ENCODE results near the gene TSPAN17.

Gene TSPAN17

GRCh38 chr5:176665517-176665916 lies 18.2 kb downstream of the TSPAN17 start:
- Histone ChIP-seq H3K27ac (ENCODE audit: low read depth, low read length, poor library complexity, severe bottlenecking) (no peak overlapping the region), H3K27me3 (ENCODE audit: insufficient read depth, low read length) (peaks cover 3% of the 10 kb centered on the region; the same call in 1 of the 2 replicates), H3K36me3 (ENCODE audit: insufficient read depth, low read length) (no peaks in the 10 kb centered on the region), H3K4me2 (ENCODE audit: low read length) (no peak overlapping the region), H3K9me2 (ENCODE audit: low read depth, low read length) (no peaks in the 10 kb centered on the region), H3K79me2 (ENCODE audit: insufficient read depth, low read length) (no peaks in the 10 kb centered on the region), H3F3A (ENCODE audit: insufficient read depth, low read length) (no peaks in the 10 kb centered on the region), H3K9me3 (ENCODE audit: low read length) (no peaks in the 10 kb centered on the region), H3K4me1 (ENCODE audit: insufficient read depth, low read length, severe bottlenecking) (no peaks in the 10 kb centered on the region), H3K9ac (ENCODE audit: low read length) (no peak overlapping the region), H4K20me1 (ENCODE audit: insufficient read depth, low read length) (no peaks in the 10 kb centered on the region), H3K4me3 (ENCODE audit: low read depth, low read length, poor library complexity, severe bottlenecking) (no peak overlapping the region), H2AFZ (ENCODE audit: low read length) (no peak overlapping the region)
- TF ChIP-seq CTCF (IDR thresholded peaks at IDR 0.05; ENCODE audit: low read length) (no peak), EZH2 (IDR thresholded peaks at IDR 0.05; ENCODE audit: borderline replicate concordance, low read length) (no peak)

- Histone ChIP-seq H4K20me1 (ENCODE audit: insufficient read depth, low read length) (no peaks in the 10 kb centered on the region), H3K9ac (ENCODE audit: low read length) (no peak overlapping the region), H3K4me3 (ENCODE audit: low read depth, low read length, poor library complexity, severe bottlenecking) (no peak overlapping the region), H3K4me2 (ENCODE audit: low read length) (no peak overlapping the region), H3K27ac (ENCODE audit: low read depth, low read length, poor library complexity, severe bottlenecking) (no peak overlapping the region), H2AFZ (ENCODE audit: low read length) (no peak overlapping the region), H3K36me3 (ENCODE audit: insufficient read depth, low read length) (no peaks in the 10 kb centered on the region), H3K79me2 (ENCODE audit: insufficient read depth, low read length) (no peaks in the 10 kb centered on the region), H3K27me3 (ENCODE audit: insufficient read depth, low read length) (no peaks in the 10 kb centered on the region), H3F3A (ENCODE audit: insufficient read depth, low read length) (no peaks in the 10 kb centered on the region), H3K4me1 (ENCODE audit: insufficient read depth, low read length, severe bottlenecking) (no peaks in the 10 kb centered on the region), H3K9me3 (ENCODE audit: low read length) (no peaks in the 10 kb centered on the region), H3K9me2 (ENCODE audit: low read depth, low read length) (no peaks in the 10 kb centered on the region)
- no peak for TF ChIP-seq EZH2 (IDR thresholded peaks at IDR 0.05; ENCODE audit: borderline replicate concordance, low read length)
Measured at GRCh38 chr5:176667637-176668036, 20.4 kb downstream of the TSPAN17 start.

- H3K9me3 ChIP-seq (ENCODE audit: low read length), result no peaks in the 10 kb centered on the region
- H3K79me2 ChIP-seq (ENCODE audit: insufficient read depth, low read length), result no peaks in the 10 kb centered on the region
- no peaks in the 10 kb centered on the region for H3K9me2 ChIP-seq (ENCODE audit: low read depth, low read length)
- no peak overlapping the region for H3K9ac ChIP-seq (ENCODE audit: low read length)
- H3K4me3 ChIP-seq (ENCODE audit: low read depth, low read length, poor library complexity, severe bottlenecking), result no peak overlapping the region
- H3F3A ChIP-seq (ENCODE audit: insufficient read depth, low read length), result no peaks in the 10 kb centered on the region
- H3K4me1 ChIP-seq (ENCODE audit: insufficient read depth, low read length, severe bottlenecking), result no peaks in the 10 kb centered on the region
- no peak overlapping the region for H3K27ac ChIP-seq (ENCODE audit: low read depth, low read length, poor library complexity, severe bottlenecking)
- no peak overlapping the region for H2AFZ ChIP-seq (ENCODE audit: low read length)
- no peaks in the 10 kb centered on the region for H3K27me3 ChIP-seq (ENCODE audit: insufficient read depth, low read length)
- TF ChIP-seq CTCF (IDR thresholded peaks at IDR 0.05; ENCODE audit: low read length), result no peak
- no peak for TF ChIP-seq EZH2 (IDR thresholded peaks at IDR 0.05; ENCODE audit: borderline replicate concordance, low read length)
- H3K4me2 ChIP-seq (ENCODE audit: low read length), result no peak overlapping the region
- H3K36me3 ChIP-seq (ENCODE audit: insufficient read depth, low read length), result no peaks in the 10 kb centered on the region
- H4K20me1 ChIP-seq (ENCODE audit: insufficient read depth, low read length), result no peaks in the 10 kb centered on the region
Measured at GRCh38 chr5:176670449-176670848, 23.2 kb downstream of the TSPAN17 start.

- Histone ChIP-seq H3K9me3 (ENCODE audit: low read length) (no peaks in the 10 kb centered on the region), H3K79me2 (ENCODE audit: insufficient read depth, low read length) (no peaks in the 10 kb centered on the region), H2AFZ (ENCODE audit: low read length) (no peak overlapping the region), H3K27ac (ENCODE audit: low read depth, low read length, poor library complexity, severe bottlenecking) (no peak overlapping the region), H3K9ac (ENCODE audit: low read length) (no peak overlapping the region), H3K4me2 (ENCODE audit: low read length) (no peak overlapping the region), H4K20me1 (ENCODE audit: insufficient read depth, low read length) (no peaks in the 10 kb centered on the region), H3K9me2 (ENCODE audit: low read depth, low read length) (no peaks in the 10 kb centered on the region), H3K27me3 (ENCODE audit: insufficient read depth, low read length) (no peaks in the 10 kb centered on the region; the same call in 1 of the 2 replicates), H3K4me1 (ENCODE audit: insufficient read depth, low read length, severe bottlenecking) (no peaks in the 10 kb centered on the region), H3F3A (ENCODE audit: insufficient read depth, low read length) (no peaks in the 10 kb centered on the region), H3K36me3 (ENCODE audit: insufficient read depth, low read length) (no peaks in the 10 kb centered on the region), H3K4me3 (ENCODE audit: low read depth, low read length, poor library complexity, severe bottlenecking) (no peak overlapping the region)
- TF ChIP-seq CTCF (IDR thresholded peaks at IDR 0.05; ENCODE audit: low read length) (no peak), EZH2 (IDR thresholded peaks at IDR 0.05; ENCODE audit: borderline replicate concordance, low read length) (no peak)
Measured at GRCh38 chr5:176671399-176671798, 24.1 kb downstream of the TSPAN17 start.

Data from OCI-LY1 (cell line).